Renal pelvis (tissue), 12 donors: Measurements from ENCODE around the gene MRGPRD. TPM values are rescaled to one million over a fixed set of nuclear protein-coding genes. Genes with fewer than 3 reads are reported as not detected.

Experiments used
- DNase-seq: peaks from one replicate; pipeline ENCODE4 v3.0.0-alpha.2; 2013
- long read RNA-seq, 16 experiments: transcript quantifications; one replicate each; lab custom pipeline, GENCODE V29; 2026
- polyA plus RNA-seq, 3 donors: library from polyadenylated mRNA; unstranded; fragments of 120-200 nt; gene quantifications; one replicate each; pipeline ENCODE4 v1.2.1, GENCODE V29; 2013; ENCODE audit not compliant: insufficient read length in 3 of 3

The MRGPRD gene, protein sequence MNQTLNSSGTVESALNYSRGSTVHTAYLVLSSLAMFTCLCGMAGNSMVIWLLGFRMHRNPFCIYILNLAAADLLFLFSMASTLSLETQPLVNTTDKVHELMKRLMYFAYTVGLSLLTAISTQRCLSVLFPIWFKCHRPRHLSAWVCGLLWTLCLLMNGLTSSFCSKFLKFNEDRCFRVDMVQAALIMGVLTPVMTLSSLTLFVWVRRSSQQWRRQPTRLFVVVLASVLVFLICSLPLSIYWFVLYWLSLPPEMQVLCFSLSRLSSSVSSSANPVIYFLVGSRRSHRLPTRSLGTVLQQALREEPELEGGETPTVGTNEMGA
- polyA plus RNA-seq, result not detected
- long read RNA-seq, donor 1, result 0 reads
- long read RNA-seq, donor 2, result 0 reads
- long read RNA-seq, donor 3, result 0 reads
- long read RNA-seq, donor 4, result 0 reads
- long read RNA-seq, donor 5, result 0 reads
- long read RNA-seq, donor 6, result 0 reads
- long read RNA-seq, donor 7, result 0 reads
- long read RNA-seq, donor 8, result 0 reads
- long read RNA-seq, donor 9, result 0 reads
- long read RNA-seq, donor 10, result 0 reads
- long read RNA-seq, donor 11, result 0 reads
- long read RNA-seq, donor 12, result 0 reads
- long read RNA-seq, donor 13, result 0 reads
- long read RNA-seq, donor 14, result 0 reads
- long read RNA-seq, donor 15, result 0 reads
- long read RNA-seq, donor 16, result 0 reads

DNA sequence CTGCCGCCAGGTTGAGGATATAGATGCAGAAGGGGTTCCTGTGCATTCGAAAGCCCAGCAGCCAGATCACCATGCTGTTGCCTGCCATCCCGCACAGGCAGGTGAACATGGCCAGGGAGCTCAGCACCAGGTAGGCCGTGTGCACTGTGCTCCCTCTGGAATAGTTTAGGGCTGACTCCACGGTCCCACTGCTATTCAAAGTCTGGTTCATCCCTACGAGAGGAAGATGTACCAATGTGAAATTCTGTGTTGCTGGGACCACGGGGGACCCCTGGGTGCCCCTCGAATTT is at the start of gene MRGPRD:
MRGPRD (minus strand) TSS at position 211 of the 290 bp plus-strand sequence; CDS start at position 211, 0 bp downstream.
- no peak for DNase-seq

GRCh38 chr11:69030301-69030700 is 49.5 kb upstream of the MRGPRD start:
- DNase-seq, result no peak

DNA sequence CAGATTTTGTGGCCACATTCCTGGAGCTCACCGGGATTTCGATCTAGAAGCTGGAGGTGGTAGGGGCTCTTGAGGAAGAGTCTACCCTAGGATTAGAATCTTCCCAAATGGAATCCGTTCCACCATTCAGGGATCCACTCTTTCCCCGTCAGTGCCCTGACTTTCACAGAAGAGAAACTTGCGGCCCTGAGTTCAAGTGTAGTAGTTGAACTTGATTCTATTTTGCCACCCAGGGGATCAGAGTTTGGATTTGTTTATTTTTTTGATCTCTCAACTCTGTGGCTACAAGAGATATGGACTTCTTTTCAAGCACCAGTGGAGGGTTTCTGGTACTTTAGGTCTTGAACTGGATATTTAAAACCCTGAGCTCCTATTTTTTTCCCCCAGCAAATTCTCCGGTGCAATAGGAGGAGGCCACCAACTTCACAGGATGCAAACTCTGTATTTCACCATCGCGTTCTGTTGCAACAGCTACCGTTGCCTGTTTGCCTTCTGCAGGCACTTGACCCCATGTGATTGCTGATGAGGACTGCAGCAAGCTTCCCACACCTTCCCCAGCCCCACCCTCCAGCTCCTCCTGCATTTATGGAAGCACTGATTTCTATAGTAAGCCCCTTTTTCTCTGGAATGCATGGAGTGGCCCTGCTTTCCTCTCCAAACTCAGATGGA is 47.1 kb upstream of the MRGPRD start:
- DNase-seq, result no peak

DNA sequence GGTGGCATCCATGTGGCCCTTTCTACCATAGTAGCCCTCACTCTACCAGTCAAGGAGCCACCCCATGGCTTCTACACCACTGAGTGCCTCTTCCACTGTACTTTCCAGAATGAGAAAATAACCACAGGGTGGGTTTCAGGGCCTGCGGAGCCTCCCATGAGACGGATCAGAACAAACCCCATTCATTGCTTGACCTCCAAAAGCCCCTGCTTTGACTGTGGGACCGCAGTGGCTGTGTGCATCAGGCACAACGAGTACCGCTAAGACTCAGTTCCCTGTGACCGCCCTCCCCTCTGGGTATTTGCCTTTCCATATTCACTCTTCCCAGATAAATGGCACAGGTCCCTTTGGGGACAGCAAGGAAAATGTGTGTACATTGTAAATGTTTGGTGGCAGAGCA is 43.7 kb upstream of the MRGPRD start:
- no peak for DNase-seq

- no peak for DNase-seq
These were observed 41.5 kb upstream of the MRGPRD start for GRCh38 chr11:69022260-69022659.

DNA sequence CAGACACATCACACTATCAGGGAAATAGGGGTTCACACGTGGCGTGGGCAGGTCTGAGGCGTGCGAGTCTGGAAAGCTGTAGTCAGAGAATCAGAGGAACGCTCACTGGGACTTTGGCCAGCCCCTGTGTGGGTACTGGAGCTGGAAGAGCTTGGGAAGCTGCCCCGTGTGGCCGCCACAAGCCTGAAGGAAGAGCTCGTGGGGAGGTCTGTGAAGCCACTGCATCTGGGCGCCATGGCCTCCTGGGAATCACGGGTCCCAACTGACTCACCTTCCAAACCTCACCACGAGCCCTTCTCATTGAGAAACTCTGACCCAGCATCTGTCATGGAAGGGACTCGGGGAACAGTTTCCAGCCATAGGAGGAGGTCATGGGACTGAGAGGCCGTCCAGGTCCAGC is 38.1 kb upstream of the MRGPRD start:
- no peak for DNase-seq

- no peak for DNase-seq
These were observed 37.2 kb upstream of the MRGPRD start for GRCh38 chr11:69017951-69018350.

- no peak for DNase-seq
These were observed 34.2 kb upstream of the MRGPRD start for GRCh38 chr11:69014898-69015549.

- DNase-seq, result peak; percentile 76
These were observed 33.5 kb upstream of the MRGPRD start for GRCh38 chr11:69014084-69014851.

- DNase-seq, result no peak
These were observed 32.5 kb upstream of the MRGPRD start, which contains the start of gene MRGPRF for GRCh38 chr11:69013009-69013951. Gene MRGPRF, minus strand, starts transcription at chr11:69013246. Its CDS starts 3,345 bp downstream, at chr11:69009901.

DNA sequence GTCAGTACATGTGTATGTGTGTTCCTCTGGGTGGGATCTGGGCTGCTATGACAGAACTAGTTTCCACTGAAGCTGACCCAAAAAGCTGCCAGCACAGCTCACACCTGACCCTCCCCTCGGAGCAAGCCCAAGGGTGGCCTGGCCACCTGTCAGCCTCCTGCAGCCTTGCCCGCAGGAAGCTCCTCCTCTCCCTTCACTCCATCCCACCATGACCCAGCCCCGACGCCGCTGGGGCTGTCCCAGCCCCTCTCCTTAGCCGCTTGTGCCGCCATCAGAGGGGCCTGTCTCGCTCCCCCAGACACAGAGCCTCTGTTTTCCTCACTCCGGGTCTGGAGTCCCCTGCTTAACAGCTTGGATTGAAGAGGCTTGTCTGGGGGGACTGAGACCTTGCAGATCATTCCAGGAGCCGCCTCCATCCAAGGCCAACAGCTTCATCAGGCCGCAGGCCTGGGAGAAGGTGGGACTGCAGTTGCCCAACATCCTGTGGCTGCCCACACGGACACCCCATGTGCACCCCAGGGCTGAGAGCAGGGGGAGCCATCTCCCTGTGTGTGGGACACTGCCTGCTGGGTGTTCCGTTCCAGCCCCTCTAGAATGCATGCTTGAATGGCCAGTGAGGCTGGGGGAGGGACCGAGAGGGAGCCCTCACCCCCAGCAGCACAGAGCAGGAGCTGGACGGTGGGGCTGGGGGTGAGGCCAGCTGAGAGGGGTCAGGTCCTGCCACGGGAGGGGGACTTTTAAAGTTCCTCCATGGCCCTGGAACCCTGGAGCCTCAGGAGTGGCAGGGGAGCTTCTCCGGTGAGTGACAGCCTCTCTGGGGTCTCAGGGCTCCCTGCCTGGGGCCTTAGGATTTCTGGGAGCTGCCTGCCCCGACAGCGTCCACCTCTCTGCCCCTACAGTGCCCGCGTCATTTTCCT is 31.6 kb upstream of the MRGPRD start:
- no peak for DNase-seq

DNA sequence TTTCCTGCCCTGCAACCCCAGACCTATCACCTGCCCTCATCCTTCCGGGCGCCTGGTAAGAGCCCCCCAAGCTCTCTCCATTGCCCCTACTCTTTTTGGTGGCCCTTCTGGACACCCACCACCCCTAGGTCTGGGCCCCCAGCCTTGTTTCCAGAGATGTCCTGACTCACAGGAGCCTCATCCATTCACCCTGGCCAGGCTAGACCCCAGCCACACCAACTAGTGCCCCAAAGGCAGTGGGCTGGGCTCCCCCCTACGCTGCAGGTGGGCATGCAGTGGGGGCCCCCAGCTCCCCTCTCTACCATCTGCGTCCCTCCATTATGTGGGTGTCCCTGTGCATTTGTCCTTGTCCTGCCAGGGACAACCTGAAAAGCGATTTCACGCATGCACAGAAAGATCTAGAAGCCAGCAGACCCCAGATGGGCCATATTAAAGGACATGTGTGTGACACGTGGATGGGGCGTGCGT is 30.9 kb upstream of the MRGPRD start:
- no peak for DNase-seq

DNA sequence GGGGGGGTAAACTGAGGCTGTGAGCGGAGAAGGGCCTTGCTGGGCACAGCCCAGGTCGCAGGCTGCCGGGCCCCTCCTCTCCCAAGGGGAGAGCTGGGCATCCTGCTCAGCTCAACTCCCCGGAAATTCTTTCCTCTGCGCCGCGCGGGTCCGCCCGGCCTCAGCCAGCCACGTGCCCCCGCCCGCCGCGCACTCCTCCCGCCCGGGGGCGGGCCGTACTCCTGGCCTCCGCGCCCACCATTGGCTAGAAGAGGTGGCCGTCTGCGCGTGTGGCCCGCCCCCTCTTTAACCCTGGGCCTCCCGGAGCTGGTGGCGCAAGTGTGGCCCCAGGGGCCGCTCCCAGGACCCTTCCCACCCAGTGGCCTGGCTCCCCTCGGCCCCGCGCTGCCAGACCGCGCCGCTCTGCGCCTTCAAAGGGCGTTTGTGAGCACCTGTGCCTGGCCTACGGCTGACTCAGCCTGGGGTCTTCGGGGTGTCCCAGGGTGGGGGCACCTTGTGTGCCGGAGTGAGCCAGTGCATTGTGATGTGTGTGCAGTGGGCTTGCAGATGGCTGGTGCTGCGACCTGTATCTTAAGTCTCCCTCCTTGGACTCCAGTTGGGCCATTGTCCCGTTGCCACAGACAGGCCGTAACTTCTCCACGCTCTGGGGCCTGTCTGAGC is 30.3 kb upstream of the MRGPRD start:
- peak; percentile 80 for DNase-seq

- DNase-seq, result no peak
These were observed 29.6 kb upstream of the MRGPRD start for GRCh38 chr11:69010361-69010891.

DNA sequence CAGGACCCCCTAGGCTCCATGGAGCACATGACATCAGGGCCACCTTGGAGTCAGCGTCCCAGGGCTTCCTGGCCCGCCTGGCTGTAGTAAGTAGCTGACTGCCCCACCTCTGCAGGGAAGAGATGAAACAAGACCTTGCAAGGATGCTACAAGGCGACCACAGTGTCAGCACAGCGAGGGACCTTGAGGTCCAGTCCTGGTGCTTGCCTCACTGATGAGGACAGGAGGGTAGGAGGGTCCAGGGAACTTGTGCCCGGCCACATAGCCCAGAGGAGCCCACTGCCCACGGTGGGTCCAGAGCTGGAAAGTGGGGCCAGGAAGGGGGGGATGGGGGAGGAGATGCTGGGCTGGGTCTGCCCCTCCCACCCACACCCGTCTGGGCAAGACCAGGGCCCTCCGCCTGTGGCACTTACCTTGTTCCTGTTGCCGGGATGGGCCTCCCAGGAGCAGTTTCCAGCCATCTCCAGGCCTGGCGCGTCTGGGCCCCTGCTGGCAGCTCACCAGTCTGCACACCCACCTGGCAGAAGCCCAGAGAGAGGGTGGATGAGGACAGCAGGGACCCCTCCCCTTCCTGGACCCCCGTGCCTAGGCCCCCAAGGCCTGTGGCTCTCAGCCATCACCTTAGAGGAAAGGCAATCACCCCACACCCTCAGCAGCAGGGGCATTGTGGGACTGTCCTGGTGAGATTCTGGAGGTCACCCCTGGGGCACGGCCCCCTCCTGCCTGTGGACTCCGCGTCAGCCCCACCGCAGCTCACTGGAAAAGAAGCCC is 28.8 kb upstream of the MRGPRD start:
- DNase-seq, result no peak

DNA sequence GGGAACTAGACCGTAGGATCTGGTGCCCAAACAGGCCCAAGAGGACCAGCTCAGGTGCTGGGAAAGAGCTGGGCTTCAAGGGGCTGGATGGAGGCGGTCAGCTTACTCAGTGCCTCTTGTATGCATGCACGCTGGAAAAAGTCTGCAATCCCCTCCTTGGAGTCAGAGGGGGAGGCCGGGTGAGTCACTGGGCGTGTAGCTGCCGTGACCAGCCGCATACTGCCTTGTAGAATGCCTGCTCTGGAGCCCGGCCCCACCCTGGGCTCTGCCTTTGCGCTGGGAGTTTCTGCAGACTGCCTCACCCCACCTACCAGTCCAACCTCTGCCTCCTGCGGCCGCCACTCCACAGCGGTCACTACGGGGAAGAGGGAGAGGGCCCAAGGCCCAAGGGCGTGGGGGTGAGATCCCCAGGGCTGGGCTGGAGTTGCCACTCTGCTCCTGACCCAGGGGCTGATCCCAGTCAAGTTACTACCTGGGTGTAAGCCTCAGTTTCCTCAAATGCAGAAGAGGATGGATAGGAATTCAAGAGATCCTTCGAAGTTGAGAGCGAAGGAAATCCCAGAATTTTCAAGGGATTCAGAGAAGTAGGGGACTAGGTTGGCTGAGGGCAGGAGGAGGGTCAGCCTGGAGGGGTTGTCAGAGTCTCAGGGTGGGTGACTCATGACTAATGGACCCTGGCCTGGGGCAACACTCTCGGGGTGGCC is 28.1 kb upstream of the MRGPRD start:
- no peak for DNase-seq

DNA sequence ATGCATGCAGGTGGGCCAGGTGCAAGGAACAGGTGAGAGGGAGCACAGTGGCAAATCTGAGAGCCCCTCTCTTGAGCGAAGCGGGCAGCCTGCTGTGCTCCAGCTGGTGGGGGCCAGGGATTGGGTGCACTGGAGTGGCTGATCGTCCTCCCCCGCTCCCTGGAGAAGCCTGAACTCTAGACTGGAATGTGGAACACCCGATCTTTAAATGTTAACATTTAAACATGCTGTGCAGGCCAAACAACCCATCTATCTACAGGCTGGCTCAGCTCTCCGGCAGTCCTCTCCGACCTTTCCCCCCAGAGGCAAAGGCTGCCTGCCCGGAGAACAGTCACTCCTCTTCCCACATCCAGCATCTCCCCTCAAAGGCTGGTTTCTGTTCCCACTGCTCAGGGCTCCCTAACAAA is 27.2 kb upstream of the MRGPRD start:
- DNase-seq, result no peak
